CD4-positive, alpha-beta T cell (primary cell): Measurements from ENCODE around the gene KDM5A. TPM values are rescaled to one million over a fixed set of nuclear protein-coding genes. Genes with fewer than 3 reads are reported as not detected.

Experiments
- ATAC-seq: fragments of 200-7000 bp; cut with Tn5 transposase; one replicate; pipeline ENCODE4 v1.10.0; 2022; ENCODE audit warnings: mild to moderate bottlenecking; ENCODE audit not compliant: poor library complexity
- CTCF ChIA-PET: fragments of 350-600 bp; sonication (Branson Sonifier 250); formaldehyde crosslinking; loops from one replicate; lab custom pipeline; 2021; ENCODE audit warnings: antibody characterized with exemption, inconsistent platforms; lab: Charles Lee
- POLR2A ChIA-PET: fragments of 350-600 bp; sonication (Branson Sonifier 250); formaldehyde crosslinking; loops from one replicate; lab custom pipeline; 2021; ENCODE audit warnings: antibody characterized with exemption, inconsistent platforms; lab: Charles Lee
- DNase-seq, 14 experiments: peaks; one replicate each; pipeline ENCODE4 v3.0.0-alpha.2; 2013 to 2020; ENCODE audit warnings: mixed read lengths in 2 of 14
- H3K27ac ChIP-seq, 2 donors: one replicate each; pipeline versions ENCODE4 v1.5.1 to v1.7.0; 2013; ENCODE audit warnings: low read length in 2 of 2, low read depth in 1 of 2, mild to moderate bottlenecking in 1 of 2
- H3K27me3 ChIP-seq, 2 experiments: 1 replicate in 1 of 2; 2 replicates in 1 of 2; pipeline versions ENCODE4 v1.6.1 to v1.7.0; 2013; ENCODE audit warnings: low read length in 2 of 2, control low read depth in 1 of 2, mild to moderate bottlenecking in 1 of 2, moderate library complexity in 1 of 2; ENCODE audit not compliant: insufficient read depth in 2 of 2, control insufficient read depth in 1 of 2
- H3K36me3 ChIP-seq: one replicate; pipeline ENCODE4 v1.6.1; 2013; ENCODE audit warnings: low read length, control low read depth; ENCODE audit not compliant: insufficient read depth
- H3K4me1 ChIP-seq: one replicate; pipeline ENCODE4 v1.6.1; 2013; ENCODE audit warnings: low read length, control low read depth; ENCODE audit not compliant: insufficient read depth
- H3K4me3 ChIP-seq: one replicate; pipeline ENCODE4 v1.5.1; 2013; ENCODE audit warnings: mild to moderate bottlenecking, low read length, moderate library complexity
- H3K9me3 ChIP-seq, 2 experiments: 1 replicate in 1 of 2; 2 replicates in 1 of 2; pipeline versions ENCODE4 v1.6.1 to v1.7.0; 2013; ENCODE audit warnings: low read length in 2 of 2, mild to moderate bottlenecking in 2 of 2, control low read depth in 1 of 2, moderate library complexity in 1 of 2; ENCODE audit not compliant: control insufficient read depth in 1 of 2, insufficient read depth in 1 of 2
- H3K27ac Mint-ChIP-seq: one replicate; pipeline ENCODE4 v1.8.0; 2020; ENCODE audit warnings: mixed read lengths
- H3K27me3 Mint-ChIP-seq: one replicate; pipeline ENCODE4 v1.8.0; 2021; ENCODE audit warnings: mixed read lengths
- H3K36me3 Mint-ChIP-seq: one replicate; pipeline ENCODE4 v1.8.0; 2021; ENCODE audit warnings: low read depth, mixed read lengths
- H3K4me1 Mint-ChIP-seq: one replicate; pipeline ENCODE4 v1.8.0; 2021; ENCODE audit warnings: low read depth, mixed read lengths
- H3K4me3 Mint-ChIP-seq: one replicate; pipeline ENCODE4 v1.8.0; 2020; ENCODE audit warnings: mild to moderate bottlenecking, mixed read lengths
- H3K9me3 Mint-ChIP-seq: one replicate; pipeline ENCODE4 v1.8.0; 2020; ENCODE audit warnings: mixed read lengths
- intact Hi-C, 2 experiments: fragments of 100-400 bp; cut with DNase I in 1 of 2; cut with micrococcal nuclease in 1 of 2; formaldehyde crosslinking; loops; one replicate each; pipeline versions ENCODE4 v1.15.1 to v1.9.0; 2023 to 2025; cut with DNase I, micrococcal nuclease
- total RNA-seq, 174 experiments: library from RNA in 2 of 174; stranded (reverse) in 2 of 174; gene quantifications; one replicate each; pipeline ENCODE4 v1.2.3 and lab custom pipeline; 2021 to 2026
- TF ChIP-seq, protein P1 (sequence below): fragments of 200-600 bp; IDR thresholded peaks from one replicate; pipeline ENCODE4 v1.8.0; 2022; ENCODE audit warnings: antibody characterized with exemption, mild to moderate bottlenecking

KDM5A gene
- total RNA-seq, 2 experiments from 2014 or later, result 149 to 151 TPM

DNA sequence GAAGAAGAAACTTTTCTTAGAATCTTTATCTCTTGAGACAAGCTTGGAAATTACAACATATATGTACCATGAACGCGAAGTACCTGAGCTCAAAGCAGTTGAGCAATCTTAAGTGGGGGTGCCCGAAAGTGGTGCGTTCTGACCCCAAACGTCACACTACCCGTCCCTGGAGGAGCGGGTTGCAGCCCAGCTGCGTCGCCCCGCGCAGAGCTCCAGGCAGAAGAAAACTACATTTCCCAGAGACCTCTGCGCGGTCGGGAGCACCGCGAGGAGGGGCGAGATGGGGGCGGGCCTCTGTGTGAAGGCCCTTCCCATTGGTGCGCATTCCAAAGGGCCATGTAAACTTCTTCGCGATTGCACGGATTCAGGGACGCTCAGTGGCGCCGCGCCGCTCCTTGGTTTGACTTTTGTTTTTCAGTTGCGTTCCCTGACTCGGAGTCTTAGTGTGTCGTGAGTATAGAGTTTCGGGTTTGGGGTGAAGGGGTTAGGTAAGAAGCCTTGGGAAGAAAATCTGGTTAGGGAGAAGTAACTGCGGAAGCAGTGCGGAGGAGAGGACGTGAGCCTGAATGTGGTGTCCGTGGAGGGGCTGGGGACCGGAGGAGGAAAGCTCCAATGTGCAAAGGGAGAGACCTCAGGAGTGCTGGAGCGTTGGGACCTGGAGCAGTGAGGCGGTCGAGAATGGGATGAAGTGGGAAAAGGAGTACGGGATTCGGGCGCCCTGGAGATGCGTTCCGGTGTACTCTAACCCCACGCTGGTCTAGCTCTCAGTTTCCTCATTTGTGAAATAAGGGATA lies 12.3 kb upstream of the KDM5A start, which contains the start of gene CCDC77:
Gene CCDC77 (plus strand): TSS at position 410 of the 794 bp plus-strand sequence. CDS start 7,740 bp downstream, outside the sequence.
- ATAC-seq (peak; percentile 100), DNase-seq (peak; percentile 85 to 96 (median 92))
- Histone ChIP-seq H3K4me3 (peak within 1 kb of the TSS; percentile 75), H3K27me3 (no peaks in the 10 kb centered on the region), H3K4me1 (peaks cover 12% of the 10 kb centered on the region), H3K36me3 (no peaks in the 10 kb centered on the region), H3K9me3 (no peaks in the 10 kb centered on the region), H3K27ac (peak within 1 kb of the TSS in 1 of 2 donors; percentile 29)
- intact Hi-C loops, result loop anchor here (1.0 kb wide), 1 partner anchor 12 kb away; the partner anchor contains the start of gene KDM5A (in 2 of the 2)
- Mint-ChIP-seq H3K36me3 (peaks cover 10% of the 10 kb centered on the region), H3K4me1 (no peaks in the 10 kb centered on the region), H3K4me3 (no peak within 1 kb of the TSS), H3K27me3 (no peaks in the 10 kb centered on the region), H3K27ac (no peak within 1 kb of the TSS), H3K9me3 (no peaks in the 10 kb centered on the region)
- ChIA-PET CTCF (interaction anchor here (0.6 to 2.3 kb wide), 5 partner anchors 12 to 137 kb away, joined by 3 to 25 read pairs (median 4); partner anchors contain the start of gene KDM5A), POLR2A (interaction anchor here (0.6 to 5.5 kb wide), 8 partner anchors 10 to 548 kb away, joined by 3 to 90 read pairs (median 3); partner anchors contain the start of genes KDM5A and RAD52)
- TF ChIP-seq, protein P1, sequence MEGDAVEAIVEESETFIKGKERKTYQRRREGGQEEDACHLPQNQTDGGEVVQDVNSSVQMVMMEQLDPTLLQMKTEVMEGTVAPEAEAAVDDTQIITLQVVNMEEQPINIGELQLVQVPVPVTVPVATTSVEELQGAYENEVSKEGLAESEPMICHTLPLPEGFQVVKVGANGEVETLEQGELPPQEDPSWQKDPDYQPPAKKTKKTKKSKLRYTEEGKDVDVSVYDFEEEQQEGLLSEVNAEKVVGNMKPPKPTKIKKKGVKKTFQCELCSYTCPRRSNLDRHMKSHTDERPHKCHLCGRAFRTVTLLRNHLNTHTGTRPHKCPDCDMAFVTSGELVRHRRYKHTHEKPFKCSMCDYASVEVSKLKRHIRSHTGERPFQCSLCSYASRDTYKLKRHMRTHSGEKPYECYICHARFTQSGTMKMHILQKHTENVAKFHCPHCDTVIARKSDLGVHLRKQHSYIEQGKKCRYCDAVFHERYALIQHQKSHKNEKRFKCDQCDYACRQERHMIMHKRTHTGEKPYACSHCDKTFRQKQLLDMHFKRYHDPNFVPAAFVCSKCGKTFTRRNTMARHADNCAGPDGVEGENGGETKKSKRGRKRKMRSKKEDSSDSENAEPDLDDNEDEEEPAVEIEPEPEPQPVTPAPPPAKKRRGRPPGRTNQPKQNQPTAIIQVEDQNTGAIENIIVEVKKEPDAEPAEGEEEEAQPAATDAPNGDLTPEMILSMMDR, result peak; percentile 22

DNA sequence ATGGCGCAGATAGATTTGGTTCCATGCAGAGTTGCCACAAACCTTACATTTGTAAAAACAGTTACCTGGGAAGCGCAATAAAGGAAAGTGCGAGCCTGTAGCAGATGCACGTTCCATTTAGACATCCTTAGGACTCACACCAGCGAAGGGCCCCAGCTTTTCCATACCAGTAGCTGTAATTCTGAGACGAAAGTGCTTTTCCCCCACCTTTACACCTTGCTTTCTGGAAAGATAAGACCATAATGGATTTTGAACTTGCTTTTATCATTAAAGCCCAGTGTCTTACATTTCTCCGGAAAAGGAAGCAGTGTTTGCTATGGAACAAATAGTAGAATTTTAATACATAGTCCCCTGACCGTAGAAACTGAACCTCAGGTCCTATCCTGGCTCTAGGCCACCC lies 11.7 kb upstream of the KDM5A start:
- CTCF ChIA-PET, result interaction anchor here (0.6 to 2.3 kb wide), 5 partner anchors 11 to 137 kb away, joined by 3 to 25 read pairs (median 4); partner anchors contain the start of gene KDM5A
- POLR2A ChIA-PET, result interaction anchor here (1.0 to 5.5 kb wide), 6 partner anchors 11 to 549 kb away, joined by 3 to 90 read pairs (median 3); partner anchors contain the start of genes KDM5A and RAD52
- TF ChIP-seq, protein P1, result no peak
- Histone ChIP-seq H3K9me3 (no peaks in the 10 kb centered on the region), H3K4me1 (peaks cover 12% of the 10 kb centered on the region), H3K27me3 (no peaks in the 10 kb centered on the region), H3K4me3 (peak overlapping the region; percentile 75), H3K36me3 (no peaks in the 10 kb centered on the region), H3K27ac (no peak overlapping the region)
- no peaks in the 10 kb centered on the region for H3K4me1 Mint-ChIP-seq
- peaks cover 4% of the 10 kb centered on the region for H3K36me3 Mint-ChIP-seq
- H3K27ac Mint-ChIP-seq, result no peak overlapping the region
- intact Hi-C loops, result loop anchor here (1.0 kb wide), 1 partner anchor 12 kb away; the partner anchor contains the start of gene KDM5A (in 2 of the 2)
- no peaks in the 10 kb centered on the region for H3K27me3 Mint-ChIP-seq
- H3K4me3 Mint-ChIP-seq, result no peak overlapping the region
- H3K9me3 Mint-ChIP-seq, result no peaks in the 10 kb centered on the region
- ATAC-seq (no peak), DNase-seq (no peak)

DNA sequence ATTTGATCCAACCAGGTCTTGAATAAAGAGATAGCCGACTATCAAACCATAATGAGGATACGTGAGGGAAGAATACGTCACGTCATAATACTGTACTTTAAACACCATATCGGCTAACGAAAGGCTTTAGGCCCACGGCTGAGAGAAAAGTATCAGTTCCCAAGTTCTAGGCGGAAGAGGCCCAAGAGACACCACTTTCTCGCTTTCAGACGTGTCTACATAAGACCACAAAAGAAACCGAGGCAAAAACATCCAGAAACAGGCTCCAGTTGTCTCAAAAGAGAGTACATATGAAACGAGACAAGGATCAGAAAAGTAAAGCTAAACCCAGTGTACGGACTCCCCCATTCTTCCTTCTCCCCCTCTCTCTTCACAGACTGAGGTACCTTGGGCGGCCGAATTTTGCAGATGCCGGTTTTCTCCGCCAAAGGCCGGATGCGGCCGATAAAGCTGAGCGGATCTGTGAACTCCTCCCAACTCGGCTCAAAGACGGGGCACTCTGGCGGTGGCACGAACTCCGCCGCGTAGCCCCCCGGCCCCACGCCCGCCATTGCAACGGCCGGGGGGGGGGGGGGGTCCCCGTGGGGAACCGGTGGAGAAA lies 479 bp downstream of the KDM5A start:
- H3K9me3 Mint-ChIP-seq, result no peaks in the 10 kb centered on the region
- DNase-seq (peak in 12 of 14 experiments; percentile 27 to 81 (median 46)), ATAC-seq (peak; percentile 35)
- H3K27me3 Mint-ChIP-seq, result no peaks in the 10 kb centered on the region
- Histone ChIP-seq H3K4me1 (peaks cover 12% of the 10 kb centered on the region), H3K27ac (peak overlapping the region; percentile 90 to 93), H3K27me3 (no peaks in the 10 kb centered on the region), H3K4me3 (peak overlapping the region; percentile 91), H3K36me3 (peaks cover 15% of the 10 kb centered on the region), H3K9me3 (no peaks in the 10 kb centered on the region)
- peak overlapping the region; percentile 99 for H3K4me3 Mint-ChIP-seq
- ChIA-PET CTCF (interaction anchor here (0.7 to 2.5 kb wide), 3 partner anchors 9 to 142 kb away, joined by 3 to 25 read pairs (median 3); partner anchors contain the start of gene CCDC77), POLR2A (interaction anchor here (0.6 to 3.4 kb wide), 12 partner anchors 11 to 1100 kb away, joined by 3 to 90 read pairs (median 3); partner anchors contain the start of gene CCDC77)
- H3K4me1 Mint-ChIP-seq, result peaks cover 56% of the 10 kb centered on the region
- TF ChIP-seq, protein P1, result no peak
- intact Hi-C loops, result loop anchor here (1.0 kb wide), 1 partner anchor 13 kb away; the partner anchor contains the start of gene CCDC77 (in 2 of the 2)
- H3K27ac Mint-ChIP-seq, result peak overlapping the region; percentile 93
- H3K36me3 Mint-ChIP-seq, result peaks cover 51% of the 10 kb centered on the region
